GM18508 (cell line): Measurements from ENCODE around the gene ZNF804B.

Source experiments
- ATAC-seq: cut with Tn5 transposase; IDR thresholded peaks from one replicate; pipeline ENCODE4 v1.9.1; 2021; ENCODE audit warnings: moderate number of reproducible peaks; ENCODE audit not compliant: insufficient read depth, unreplicated experiment

The ZNF804B gene

DNA sequence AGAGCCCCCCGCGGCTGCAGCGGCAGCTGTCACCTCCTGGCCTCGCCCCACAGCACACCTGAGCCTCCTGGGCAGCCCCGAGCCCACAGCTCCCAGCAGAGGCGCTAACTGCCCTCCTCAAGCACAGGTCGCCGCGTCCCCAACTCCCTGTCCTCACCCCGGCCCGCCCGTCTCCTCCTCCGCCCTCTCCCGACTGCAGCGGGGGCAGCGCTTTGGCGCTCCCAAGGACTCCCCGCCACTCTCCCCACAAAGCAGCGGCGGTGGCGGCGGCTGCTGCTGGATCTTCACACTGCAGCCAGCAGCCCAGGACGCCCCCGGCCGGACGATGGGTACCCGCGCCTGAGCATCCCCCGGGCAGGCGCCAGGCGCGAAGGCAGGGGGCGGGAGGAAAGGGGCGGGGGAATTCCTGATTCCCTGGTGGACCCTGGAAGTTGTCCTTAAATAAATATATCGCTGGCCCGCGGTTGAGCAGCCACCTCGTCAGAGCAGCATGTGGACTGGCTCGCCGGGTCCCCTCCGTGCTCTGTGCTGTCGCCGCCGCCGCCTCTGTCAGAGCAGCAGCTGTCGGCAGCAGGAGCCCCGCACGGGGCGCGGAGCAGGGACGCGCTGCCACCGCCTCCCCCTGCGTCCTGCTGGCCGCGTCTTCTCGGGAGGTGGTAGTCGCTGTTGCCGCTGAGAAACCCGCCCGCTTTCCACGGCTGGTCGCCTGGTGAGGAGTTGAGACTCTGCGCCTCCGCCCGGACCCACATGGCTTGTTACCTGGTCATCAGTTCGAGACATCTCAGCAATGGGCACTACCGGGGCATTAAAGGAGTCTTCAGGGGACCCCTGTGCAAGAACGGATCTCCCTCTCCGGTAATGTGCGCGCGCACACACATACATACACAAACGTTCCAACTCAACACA lies at the start of gene ZNF804B:
Gene ZNF804B (plus strand): TSS at position 471 of the 906 bp plus-strand sequence. CDS start 277 bp downstream, at position 748.
- ATAC-seq, result no peak

DNA sequence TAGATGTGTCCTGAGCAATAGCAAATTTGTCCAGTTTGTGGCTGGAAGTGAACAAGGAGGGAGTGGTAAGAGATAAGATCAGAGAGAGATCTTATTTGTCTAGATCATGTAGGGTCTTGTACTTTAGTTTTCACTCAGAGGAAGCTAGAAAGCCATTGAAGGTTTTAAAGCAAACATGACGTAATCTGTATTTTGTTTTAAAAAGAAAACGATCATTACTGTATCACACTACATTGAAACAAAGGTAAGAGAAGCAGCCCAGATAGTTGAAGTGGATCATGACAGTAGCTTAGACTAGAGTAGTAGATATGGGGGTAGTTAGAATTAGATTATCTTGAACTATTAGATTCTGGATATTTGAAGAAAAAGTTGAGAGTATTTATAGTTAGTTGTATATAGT lies 23.6 kb upstream of the ZNF804B start:
- ATAC-seq, result no peak

DNA sequence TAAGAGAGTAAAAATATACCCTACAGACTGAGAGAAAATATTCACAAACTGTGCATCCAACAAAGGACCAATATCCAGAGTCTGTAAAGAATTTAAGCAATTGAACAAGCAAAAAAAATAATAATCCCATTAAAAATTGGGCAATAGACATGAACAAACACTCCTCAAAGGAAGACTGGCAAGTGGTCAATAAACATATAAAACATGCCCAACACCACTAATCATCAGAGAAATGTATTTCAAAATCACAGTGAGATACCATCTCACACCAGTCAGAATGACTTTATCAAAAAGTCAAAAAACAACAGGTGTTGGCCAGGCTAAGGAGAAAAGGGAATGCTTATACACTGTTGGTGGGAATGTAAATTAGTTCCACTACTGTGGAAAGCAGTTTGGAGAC lies 21.9 kb upstream of the ZNF804B start:
- ATAC-seq, result no peak

DNA sequence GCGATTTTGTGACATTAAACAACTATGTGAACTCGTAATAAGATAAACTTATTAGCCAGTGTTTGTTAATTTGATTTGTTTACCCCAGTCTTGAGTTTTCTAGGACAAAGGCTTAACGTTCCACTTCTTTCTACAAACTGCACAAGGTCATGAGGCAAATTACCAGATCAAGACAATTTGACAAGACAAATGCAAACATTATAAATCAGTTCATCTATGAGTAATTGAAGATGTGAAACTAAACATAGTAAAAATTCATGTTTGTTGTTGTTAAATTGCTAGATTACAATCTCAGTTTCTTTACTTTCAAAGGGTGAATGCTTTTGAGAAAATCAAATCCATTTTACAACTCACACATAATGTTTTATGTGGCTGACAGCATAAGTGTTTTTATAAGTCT lies 13.4 kb upstream of the ZNF804B start:
- no peak for ATAC-seq

DNA sequence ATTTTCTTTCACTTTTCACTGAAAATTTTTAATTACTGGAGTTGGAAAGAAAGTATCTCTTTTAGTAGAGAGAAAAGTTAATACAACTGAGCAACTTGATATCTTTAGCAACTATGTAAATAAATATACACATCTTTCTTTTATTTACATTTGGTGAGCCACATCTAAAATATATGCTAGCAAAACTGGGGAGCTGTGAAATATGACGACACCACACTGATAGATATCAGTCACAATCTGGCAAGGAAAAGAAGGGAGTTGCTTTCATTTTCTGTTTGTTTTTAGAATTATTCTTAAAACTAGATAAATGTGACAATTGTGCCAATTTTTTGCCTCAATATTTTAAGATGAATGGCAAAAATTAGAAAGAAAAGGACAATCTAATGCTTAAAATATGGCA lies 2.7 kb upstream of the ZNF804B start:
- no peak for ATAC-seq

GRCh38 chr7:88757371-88757770 lies 2.1 kb upstream of the ZNF804B start:
- ATAC-seq, result no peak

DNA sequence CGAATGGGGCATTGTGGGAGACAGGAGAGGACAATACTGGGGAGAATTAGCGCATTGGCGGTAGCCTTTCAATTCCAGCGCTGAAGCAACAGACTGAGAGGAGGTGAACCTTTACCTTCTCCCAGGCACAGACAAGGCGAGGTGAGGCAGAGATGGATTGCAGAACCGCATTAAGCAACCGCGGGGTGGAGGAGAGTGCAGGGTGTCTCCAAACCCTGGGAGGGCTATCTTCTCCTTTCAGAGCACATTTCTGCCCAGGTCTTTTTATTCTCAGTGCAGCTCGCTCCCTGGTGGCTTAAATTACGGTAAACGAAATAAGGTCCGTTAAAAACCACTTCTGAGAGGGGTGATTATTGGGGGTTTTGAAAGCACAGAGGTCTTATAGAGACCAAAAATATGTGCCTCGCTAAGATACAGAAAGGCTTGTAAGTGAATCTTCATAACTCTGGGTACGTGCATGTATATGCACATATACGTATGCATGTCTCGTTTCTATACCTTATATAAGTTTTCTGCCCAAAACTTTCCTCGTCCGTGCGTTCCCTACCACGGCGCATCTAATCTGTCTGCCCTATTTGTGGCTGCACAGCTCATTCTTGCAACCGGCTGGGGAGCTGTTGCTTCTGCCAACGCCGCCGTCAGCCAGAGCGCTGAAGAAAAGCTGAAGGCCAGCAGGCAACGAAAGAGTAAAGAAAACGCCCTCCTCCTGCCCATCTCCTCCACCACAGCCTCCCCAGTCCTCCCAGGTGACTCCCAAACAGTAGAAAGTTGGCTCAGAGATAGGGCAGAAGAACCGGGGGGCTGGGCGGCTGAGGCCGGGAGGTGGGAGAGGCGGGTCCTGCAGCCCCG lies 895 bp upstream of the ZNF804B start:
- ATAC-seq, result no peak

GRCh38 chr7:88760136-88760515 lies 626 bp downstream of the ZNF804B start:
- ATAC-seq, result no peak

GRCh38 chr7:88761779-88762178 lies 2.3 kb downstream of the ZNF804B start:
- no peak for ATAC-seq

DNA sequence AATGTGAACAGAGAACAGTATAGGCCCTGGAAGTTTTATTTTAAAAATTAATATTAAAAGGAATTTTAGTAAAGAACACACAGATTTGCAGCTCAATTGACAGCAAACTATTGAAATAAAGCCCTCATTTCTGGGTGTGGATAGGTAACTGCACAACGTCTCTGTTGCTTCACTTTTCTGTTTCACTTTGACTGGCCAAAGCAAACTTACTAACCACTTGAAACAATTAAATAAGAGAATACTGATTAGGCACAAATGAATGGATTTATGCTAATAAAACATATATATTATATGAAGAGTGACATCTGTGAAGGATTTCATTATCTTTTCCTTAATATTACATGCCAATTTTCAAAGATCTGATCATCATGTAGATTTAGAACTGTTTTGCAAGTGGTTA lies 11.9 kb downstream of the ZNF804B start:
- ATAC-seq, result peak; percentile 61

DNA sequence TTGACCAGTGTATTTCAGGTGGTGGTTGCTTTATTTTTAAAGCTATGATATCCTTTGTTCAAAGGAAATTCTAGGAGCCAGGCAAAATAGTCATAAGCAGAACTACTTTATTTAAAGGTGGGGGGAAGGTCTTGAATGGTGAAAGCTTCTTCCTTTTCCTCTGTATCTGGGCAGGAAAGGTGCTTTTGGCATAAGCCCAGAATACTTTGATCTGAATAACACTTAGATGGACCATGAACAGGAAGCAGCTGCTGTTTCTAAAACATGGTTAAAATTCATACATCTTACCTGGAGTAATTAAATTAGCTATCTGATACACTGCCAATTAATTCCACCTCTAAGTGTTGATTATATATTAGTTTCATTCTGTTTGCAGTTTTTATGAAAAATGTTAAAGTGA lies 13.3 kb downstream of the ZNF804B start:
- no peak for ATAC-seq

- no peak for ATAC-seq
Observed at GRCh38 chr7:88775838-88776237, 16.3 kb downstream of the ZNF804B start.

DNA sequence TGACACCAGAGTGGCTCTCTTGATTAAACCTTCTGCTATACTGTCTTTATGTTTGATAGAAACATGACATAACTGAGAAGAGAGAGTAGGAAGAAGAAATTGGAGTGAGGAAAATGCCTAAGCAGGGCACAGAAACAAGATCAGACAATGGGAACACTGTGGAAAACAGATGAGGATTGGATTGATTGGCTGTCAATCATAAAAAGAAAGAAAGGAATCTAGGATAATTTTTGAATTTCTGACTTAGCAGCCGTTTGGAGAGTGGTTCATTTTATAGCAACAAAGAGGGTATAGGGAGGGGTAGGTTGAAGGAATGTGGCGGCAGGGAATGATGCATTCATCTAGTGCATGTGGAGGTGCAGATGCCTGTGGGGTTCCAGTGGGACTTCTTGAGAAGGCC lies 28.3 kb downstream of the ZNF804B start:
- ATAC-seq, result no peak

GRCh38 chr7:88789480-88790064 lies 30.1 kb downstream of the ZNF804B start:
- no peak for ATAC-seq

DNA sequence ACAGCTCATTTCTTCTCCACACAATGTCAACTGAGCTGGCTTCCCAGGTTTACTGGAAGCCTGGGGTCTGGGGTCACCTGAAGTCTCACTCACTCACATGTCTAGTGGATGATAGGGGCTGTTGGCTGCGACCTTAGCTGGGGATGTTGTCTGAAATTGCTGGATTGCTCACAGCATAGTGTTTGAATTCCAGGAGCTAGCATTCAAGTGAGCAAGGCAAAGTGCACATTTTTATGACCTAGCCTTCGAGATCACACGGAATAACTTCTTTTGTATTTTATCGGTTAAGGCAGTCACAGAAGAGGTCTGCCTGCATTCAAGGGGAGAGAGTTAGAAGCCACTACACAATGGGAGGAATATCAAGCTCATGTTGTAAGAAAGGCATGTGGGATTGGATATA lies 32.4 kb downstream of the ZNF804B start:
- ATAC-seq, result no peak

DNA sequence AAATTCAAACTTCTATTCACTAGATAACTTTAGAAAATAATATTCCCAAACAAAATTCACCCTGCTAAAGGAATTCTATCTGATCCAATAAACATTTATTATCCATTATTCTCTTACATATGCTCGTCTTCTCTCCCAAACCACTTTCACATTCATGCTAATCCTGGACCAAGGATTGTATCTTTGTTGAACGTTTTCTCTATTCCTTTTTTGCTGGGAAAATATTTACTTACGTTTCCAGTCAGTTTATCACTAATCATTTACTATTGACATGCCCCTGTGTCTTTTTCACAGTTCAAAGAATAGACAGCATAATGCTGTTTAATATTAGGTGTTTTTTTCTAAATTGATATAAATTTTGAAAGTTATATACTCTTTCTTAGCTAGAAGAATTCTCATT lies 32.9 kb downstream of the ZNF804B start:
- no peak for ATAC-seq

GRCh38 chr7:88795553-88795952 lies 36.1 kb downstream of the ZNF804B start, which contains the start of gene TEX47:
Gene TEX47 (minus strand): TSS chr7:88795737. CDS start chr7:88794942, 795 bp downstream.
- no peak for ATAC-seq

DNA sequence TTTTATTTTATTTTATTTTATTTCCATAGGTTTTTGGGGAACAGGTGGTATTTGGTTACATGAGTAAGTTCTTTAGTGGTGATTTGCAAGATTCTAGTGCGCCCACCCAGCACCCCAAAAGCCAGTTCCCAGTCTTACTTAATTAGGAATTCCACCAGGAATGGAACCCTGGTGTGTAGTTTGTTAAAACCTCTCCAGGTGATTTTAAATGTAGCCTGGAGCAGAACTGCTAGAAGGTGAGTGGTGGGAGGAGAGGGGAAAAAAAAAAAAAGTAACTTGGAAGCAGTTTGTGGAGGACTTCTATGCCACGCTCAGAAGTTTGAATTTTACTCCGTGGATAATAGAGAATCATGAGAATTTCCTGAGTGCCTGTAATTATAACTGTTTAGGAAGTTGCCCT lies 41.5 kb downstream of the ZNF804B start:
- no peak for ATAC-seq

DNA sequence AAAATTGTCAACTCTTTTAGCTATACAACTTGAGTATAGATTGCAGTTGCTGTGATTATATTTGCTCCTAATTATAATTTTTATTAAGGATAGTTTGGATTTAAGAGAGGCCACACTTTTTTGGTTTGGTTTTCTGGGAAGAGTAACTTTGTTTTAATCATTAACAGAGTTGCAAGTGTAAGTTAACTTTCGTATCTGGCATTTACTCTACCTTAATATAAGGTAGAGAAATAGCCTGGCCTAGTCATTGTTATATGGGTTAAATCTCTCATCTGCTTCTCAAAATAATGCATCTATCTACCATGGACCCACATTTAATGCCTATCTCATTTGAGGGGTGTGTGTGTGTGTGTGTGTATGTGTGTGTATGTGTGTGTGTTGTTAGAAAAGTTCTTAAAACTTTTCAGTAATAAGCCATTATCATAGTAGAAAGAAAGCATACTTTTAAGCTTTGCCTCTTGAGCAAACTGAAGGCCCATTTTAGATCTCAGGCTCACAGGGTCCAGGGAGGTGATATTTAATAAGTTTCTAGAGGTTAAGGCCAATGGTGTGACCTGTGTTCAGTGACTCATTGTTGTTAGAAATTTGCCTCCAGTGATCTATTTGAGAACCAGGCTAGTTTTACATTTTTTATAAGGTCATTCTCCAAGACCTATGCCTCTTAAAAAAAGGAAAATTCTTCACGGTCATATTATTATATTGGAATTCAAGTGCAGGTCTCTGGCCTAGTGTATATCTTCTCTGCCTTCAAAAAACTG lies 47.0 kb downstream of the ZNF804B start:
- ATAC-seq, result no peak

GRCh38 chr7:88818552-88818951 lies 59.1 kb downstream of the ZNF804B start:
- ATAC-seq, result no peak
